Central memory CD8-positive, alpha-beta T cell (primary cell): Measurements from ENCODE around the gene EPHB2.
"Not testable (repeated sequence)": the region's sequence is repeated elsewhere in the genome, so short reads cannot be mapped to it uniquely, and the experiment has no call there.

Source experiments
- ATAC-seq: fragments of 150-1000 bp; cut with Tn5 transposase; replicated peaks from 2 replicates; pipeline ENCODE4 v1.10.0; 2022; ENCODE audit warnings: mild to moderate bottlenecking, moderate FRiP score, moderate number of reproducible peaks; ENCODE audit not compliant: poor library complexity, severe bottlenecking; ENCODE audit errors: extremely low read depth
- DNase-seq, 2 donors: peaks; one replicate each; pipeline ENCODE4 v3.0.0; 2021; ENCODE audit warnings: low spot score in 2 of 2
- H3K27ac Mint-ChIP-seq: one replicate; pipeline ENCODE4 v1.8.0; 2022; ENCODE audit warnings: low read depth, mild to moderate bottlenecking, moderate library complexity, mixed read lengths
- H3K27me3 Mint-ChIP-seq: one replicate; pipeline ENCODE4 v1.8.0; 2022; ENCODE audit warnings: mixed read lengths
- H3K36me3 Mint-ChIP-seq: one replicate; pipeline ENCODE4 v1.8.0; 2022; ENCODE audit warnings: mild to moderate bottlenecking, moderate library complexity, mixed read lengths; ENCODE audit not compliant: insufficient read depth
- H3K4me1 Mint-ChIP-seq: one replicate; pipeline ENCODE4 v1.8.0; 2022; ENCODE audit warnings: mixed read lengths
- H3K4me3 Mint-ChIP-seq: one replicate; pipeline ENCODE4 v1.8.0; 2022; ENCODE audit warnings: mild to moderate bottlenecking, moderate library complexity, mixed read lengths
- H3K9me3 Mint-ChIP-seq: one replicate; pipeline ENCODE4 v1.8.0; 2022; ENCODE audit warnings: mixed read lengths

EPHB2 gene

GRCh38 chr1:22710701-22711049, at the start of gene EPHB2:
Gene EPHB2 (plus strand): TSS chr1:22710839. CDS start chr1:22710983, 144 bp downstream.
- Mint-ChIP-seq H3K4me1 (peaks cover 10% of the 10 kb centered on the region), H3K4me3 (peak within 1 kb of the TSS; percentile 69)
- DNase-seq: no peak

GRCh38 chr1:22661880-22662279, 48.8 kb upstream of the EPHB2 start:
- no peaks in the 10 kb centered on the region for H3K9me3 Mint-ChIP-seq
- H3K4me3 Mint-ChIP-seq: no peak overlapping the region
- peaks cover 1% of the 10 kb centered on the region for H3K36me3 Mint-ChIP-seq
- DNase-seq (no peak), ATAC-seq (no peak)
- H3K27ac Mint-ChIP-seq: no peak overlapping the region
- H3K4me1 Mint-ChIP-seq: no peaks in the 10 kb centered on the region
- peaks cover 34% of the 10 kb centered on the region for H3K27me3 Mint-ChIP-seq

More at GRCh38 chr1:22710701-22711049, at the start of gene EPHB2:
- no peak for ATAC-seq
- Mint-ChIP-seq H3K36me3 (peaks cover 5% of the 10 kb centered on the region), H3K27ac (no peak within 1 kb of the TSS), H3K27me3 (peaks cover 74% of the 10 kb centered on the region), H3K9me3 (no peaks in the 10 kb centered on the region)

- Mint-ChIP-seq H3K27me3 (peaks cover 39% of the 10 kb centered on the region), H3K9me3 (no peaks in the 10 kb centered on the region), H3K27ac (no peak overlapping the region), H3K4me1 (no peaks in the 10 kb centered on the region), H3K36me3 (peaks cover 1% of the 10 kb centered on the region), H3K4me3 (no peak overlapping the region)
- DNase-seq: no peak
- ATAC-seq: no peak
Observed at GRCh38 chr1:22662318-22662717, 48.3 kb upstream of the EPHB2 start.

GRCh38 chr1:22662986-22663408, 47.6 kb upstream of the EPHB2 start:
- H3K36me3 Mint-ChIP-seq: peaks cover 1% of the 10 kb centered on the region
- DNase-seq: no peak
- H3K27ac Mint-ChIP-seq: no peak overlapping the region
- no peaks in the 10 kb centered on the region for H3K9me3 Mint-ChIP-seq
- peaks cover 46% of the 10 kb centered on the region for H3K27me3 Mint-ChIP-seq
- H3K4me1 Mint-ChIP-seq: no peaks in the 10 kb centered on the region
- ATAC-seq: no peak
- no peak overlapping the region for H3K4me3 Mint-ChIP-seq

- Mint-ChIP-seq H3K4me3 (no peak overlapping the region), H3K4me1 (no peaks in the 10 kb centered on the region), H3K9me3 (no peaks in the 10 kb centered on the region), H3K36me3 (no peaks in the 10 kb centered on the region), H3K27me3 (peaks cover 73% of the 10 kb centered on the region), H3K27ac (no peak overlapping the region)
- no peak for ATAC-seq
- no peak for DNase-seq
Observed at GRCh38 chr1:22665752-22666151, 44.9 kb upstream of the EPHB2 start.

GRCh38 chr1:22666412-22666811, 44.2 kb upstream of the EPHB2 start:
- no peaks in the 10 kb centered on the region for H3K36me3 Mint-ChIP-seq
- no peaks in the 10 kb centered on the region for H3K9me3 Mint-ChIP-seq
- DNase-seq: no peak
- no peaks in the 10 kb centered on the region for H3K4me1 Mint-ChIP-seq
- peaks cover 80% of the 10 kb centered on the region for H3K27me3 Mint-ChIP-seq
- no peak for ATAC-seq
- H3K27ac Mint-ChIP-seq: no peak overlapping the region
- no peak overlapping the region for H3K4me3 Mint-ChIP-seq

- H3K9me3 Mint-ChIP-seq, H3K36me3 Mint-ChIP-seq, H3K27ac Mint-ChIP-seq, H3K4me3 Mint-ChIP-seq, DNase-seq, H3K4me1 Mint-ChIP-seq, ATAC-seq: not testable (repeated sequence)
- H3K27me3 Mint-ChIP-seq: peaks cover 85% of the 10 kb centered on the region
Observed at GRCh38 chr1:22668840-22669239, 41.8 kb upstream of the EPHB2 start.

- no peak for ATAC-seq
- Mint-ChIP-seq H3K9me3 (no peaks in the 10 kb centered on the region), H3K27me3 (peaks cover 79% of the 10 kb centered on the region), H3K4me1 (no peaks in the 10 kb centered on the region), H3K36me3 (no peaks in the 10 kb centered on the region), H3K27ac (no peak overlapping the region), H3K4me3 (no peak overlapping the region)
- DNase-seq: no peak
Observed at GRCh38 chr1:22670352-22670975, 40.2 kb upstream of the EPHB2 start.

GRCh38 chr1:22671999-22672398, 38.6 kb upstream of the EPHB2 start:
- Mint-ChIP-seq H3K27me3 (peaks cover 76% of the 10 kb centered on the region), H3K4me1 (no peaks in the 10 kb centered on the region), H3K36me3 (no peaks in the 10 kb centered on the region), H3K9me3 (no peaks in the 10 kb centered on the region), H3K27ac (no peak overlapping the region), H3K4me3 (no peak overlapping the region)
- ATAC-seq (no peak), DNase-seq (no peak)

- H3K36me3 Mint-ChIP-seq: no peaks in the 10 kb centered on the region
- H3K27ac Mint-ChIP-seq: no peak overlapping the region
- H3K4me3 Mint-ChIP-seq: no peak overlapping the region
- no peak for ATAC-seq
- no peaks in the 10 kb centered on the region for H3K9me3 Mint-ChIP-seq
- H3K4me1 Mint-ChIP-seq: no peaks in the 10 kb centered on the region
- no peak for DNase-seq
- peaks cover 59% of the 10 kb centered on the region for H3K27me3 Mint-ChIP-seq
Observed at GRCh38 chr1:22673486-22674409, 36.9 kb upstream of the EPHB2 start.

- no peaks in the 10 kb centered on the region for H3K4me1 Mint-ChIP-seq
- ATAC-seq: no peak
Observed at GRCh38 chr1:22674410-22674749, 36.3 kb upstream of the EPHB2 start.

GRCh38 chr1:22676151-22676550, 34.5 kb upstream of the EPHB2 start:
- H3K27ac Mint-ChIP-seq, DNase-seq, H3K36me3 Mint-ChIP-seq, ATAC-seq, H3K4me1 Mint-ChIP-seq, H3K9me3 Mint-ChIP-seq, H3K4me3 Mint-ChIP-seq: not testable (repeated sequence)
- H3K27me3 Mint-ChIP-seq: peaks cover 35% of the 10 kb centered on the region

More at GRCh38 chr1:22674410-22674749, 36.3 kb upstream of the EPHB2 start:
- H3K36me3 Mint-ChIP-seq: no peaks in the 10 kb centered on the region
- no peak overlapping the region for H3K27ac Mint-ChIP-seq
- no peaks in the 10 kb centered on the region for H3K9me3 Mint-ChIP-seq
- DNase-seq: no peak
- peaks cover 52% of the 10 kb centered on the region for H3K27me3 Mint-ChIP-seq
- H3K4me3 Mint-ChIP-seq: no peak overlapping the region
